H1 (cell line): Measurements from ENCODE around the gene STRADB.

ENCODE experiments used
- BRCA1 ChIP-seq: IDR thresholded peaks from 2 replicates; pipeline ENCODE4 v1.6.1; 2012; ENCODE audit warnings: low read depth, low read length, improper control_type of control experiment
- PHF8 ChIP-seq: fragments of 200-600 bp; sonication (generic); conservative IDR thresholded peaks from 2 replicates; pipeline ENCODE4 v1.7.1; 2012; ENCODE audit warnings: low read depth, mild to moderate bottlenecking, inconsistent platforms, low read length, moderate library complexity
- POLR2A ChIP-seq, 2 experiments: IDR thresholded peaks; 1 replicate in 1 of 2; 2 replicates in 1 of 2; pipeline ENCODE4 v1.6.1; 2011; ENCODE audit warnings: low read depth in 2 of 2, low read length in 2 of 2, mild to moderate bottlenecking in 2 of 2; ENCODE audit errors: control extremely low read depth in 1 of 2
- TF ChIP-seq, protein P1 (sequence below), 3 experiments: IDR thresholded peaks; 1 replicate in 2 of 3; 2 replicates in 1 of 3; pipeline versions ENCODE4 v1.5.1 to v1.6.1; 2011; ENCODE audit warnings: low read length in 3 of 3, mild to moderate bottlenecking in 3 of 3, inconsistent platforms in 2 of 3, low read depth in 1 of 3, moderate library complexity in 1 of 3; ENCODE audit not compliant: insufficient read depth in 1 of 3; ENCODE audit errors: control extremely low read depth in 1 of 3

DNA sequence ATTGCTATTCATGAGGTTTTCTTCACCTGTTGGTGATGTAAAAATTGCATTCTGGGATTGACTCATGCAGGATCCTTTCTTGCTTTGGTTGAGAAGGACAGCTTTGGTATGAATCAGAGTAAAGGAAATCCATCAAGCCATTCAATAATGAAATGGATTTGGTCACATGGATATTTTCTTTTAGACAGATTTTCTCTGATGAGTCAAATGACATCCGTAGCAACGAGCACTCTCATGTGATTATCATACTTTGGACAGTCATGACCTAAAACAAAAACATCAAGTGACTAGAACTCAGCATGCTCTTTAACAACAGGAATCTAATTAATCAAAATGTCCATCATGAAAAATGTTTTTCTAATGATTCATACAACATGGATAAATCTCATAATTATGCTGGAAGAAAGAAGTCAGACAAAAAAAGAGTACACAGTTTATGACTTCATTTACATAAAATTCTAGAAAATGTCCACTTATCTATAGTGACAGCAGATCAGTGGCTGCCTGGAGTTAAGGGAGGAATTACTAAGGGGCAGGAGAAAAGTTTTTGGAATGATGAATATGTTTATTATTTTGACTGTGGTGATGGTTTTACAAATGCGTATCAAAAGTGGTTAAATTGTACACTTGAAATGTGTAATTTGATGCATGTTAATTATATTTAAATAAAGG, 31.0 kb upstream of the STRADB start:
- TF ChIP-seq BRCA1 (no peak), PHF8 (no peak), POLR2A (IDR thresholded peaks at IDR 0.05; ENCODE audit: control extremely low read depth in 1 of 2, low read depth in 2 of 2, low read length in 2 of 2) (no peak)
- TF ChIP-seq, protein P1, sequence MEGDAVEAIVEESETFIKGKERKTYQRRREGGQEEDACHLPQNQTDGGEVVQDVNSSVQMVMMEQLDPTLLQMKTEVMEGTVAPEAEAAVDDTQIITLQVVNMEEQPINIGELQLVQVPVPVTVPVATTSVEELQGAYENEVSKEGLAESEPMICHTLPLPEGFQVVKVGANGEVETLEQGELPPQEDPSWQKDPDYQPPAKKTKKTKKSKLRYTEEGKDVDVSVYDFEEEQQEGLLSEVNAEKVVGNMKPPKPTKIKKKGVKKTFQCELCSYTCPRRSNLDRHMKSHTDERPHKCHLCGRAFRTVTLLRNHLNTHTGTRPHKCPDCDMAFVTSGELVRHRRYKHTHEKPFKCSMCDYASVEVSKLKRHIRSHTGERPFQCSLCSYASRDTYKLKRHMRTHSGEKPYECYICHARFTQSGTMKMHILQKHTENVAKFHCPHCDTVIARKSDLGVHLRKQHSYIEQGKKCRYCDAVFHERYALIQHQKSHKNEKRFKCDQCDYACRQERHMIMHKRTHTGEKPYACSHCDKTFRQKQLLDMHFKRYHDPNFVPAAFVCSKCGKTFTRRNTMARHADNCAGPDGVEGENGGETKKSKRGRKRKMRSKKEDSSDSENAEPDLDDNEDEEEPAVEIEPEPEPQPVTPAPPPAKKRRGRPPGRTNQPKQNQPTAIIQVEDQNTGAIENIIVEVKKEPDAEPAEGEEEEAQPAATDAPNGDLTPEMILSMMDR (IDR thresholded peaks at IDR 0.05; ENCODE audit: control extremely low read depth in 1 of 3, insufficient read depth in 1 of 3, low read depth in 1 of 3, low read length in 3 of 3), result no peak
